ENCODE measurements around the gene KYAT1. TPM values are rescaled to one million over a fixed set of nuclear protein-coding genes. Genes with fewer than 3 reads are reported as not detected.

KYAT1 gene
- total and polyA plus RNA-seq, 2 of the 8 experiments (the other 6 are each of a cell fraction or from before 2014, with no cell fraction given): 30.4 to 42.2 TPM

- Histone ChIP-seq H2BK20ac (ENCODE audit: low read length) (no peak overlapping the region), H3K4ac (replicated peaks; ENCODE audit: insufficient read length, low read depth, low read length) (no peak overlapping the region), H2BK12ac (ENCODE audit: low read depth, low read length) (no peak overlapping the region), H3K9me3 (ENCODE audit: insufficient read depth in 2 of 2, low read depth in 1 of 2, low read length in 1 of 2) (peaks cover 8 to 12% of the 10 kb centered on the region in 2 experiments; a peak in 3 of 4 replicates), H3K9ac (replicated peaks in 1 of 4; ENCODE audit: extremely low read depth in 1 of 4, low read depth in 3 of 4, low read length in 3 of 4) (no peak overlapping the region), H3K18ac (ENCODE audit: extremely low read depth, low read length) (no peak overlapping the region), H2AFZ (ENCODE audit: low read length) (no peak overlapping the region), H3K23ac (ENCODE audit: insufficient read length) (no peak overlapping the region), H2BK5ac (ENCODE audit: low read depth, low read length) (no peak overlapping the region), H3K79me2 (ENCODE audit: control insufficient read depth in 1 of 2, insufficient read depth in 2 of 2, low read length in 2 of 2) (peaks cover 0 to 5% of the 10 kb centered on the region in 2 experiments; a peak in 1 of 4 replicates), H3K27me3 (replicated peaks in 1 of 4; ENCODE audit: control insufficient read depth in 3 of 4, extremely low read depth in 1 of 4, insufficient read depth in 3 of 4, low read length in 3 of 4) (no peaks in the 10 kb centered on the region), H3K36me3 (ENCODE audit: control insufficient read depth in 2 of 4, insufficient read depth in 4 of 4, low read length in 3 of 4) (peaks cover 0 to 3% (median 2%) of the 10 kb centered on the region in 4 experiments; a peak in 1 of 8 replicates), H3K4me1 (replicated peaks in 1 of 4; ENCODE audit: control insufficient read depth in 3 of 4, insufficient read depth in 4 of 4, low read length in 3 of 4) (no peaks in the 10 kb centered on the region), H2BK120ac (replicated peaks; ENCODE audit: low read depth, low read length) (no peak overlapping the region), H4K8ac (ENCODE audit: extremely low read depth, insufficient read depth, low read length) (peak overlapping the region; percentile 11; the same call in 1 of the 2 replicates), H3K4me3 (ENCODE audit: extremely low read depth in 1 of 4, insufficient read depth in 2 of 4, low read depth in 3 of 4, low read length in 4 of 4) (no peak overlapping the region), H3K56ac (replicated peaks; ENCODE audit: insufficient read length, low read depth, low read length) (no peak overlapping the region), H3K79me1 (ENCODE audit: low read depth, low read length) (0 out of 2 replicates have a peak, but pooled peaks cover 2% of the 10 kb centered on the region), H4K5ac (ENCODE audit: insufficient read length, low read depth, low read length) (no peak overlapping the region), H2AK5ac (ENCODE audit: low read depth, low read length) (no peak overlapping the region), H4K20me1 (replicated peaks in 1 of 2; ENCODE audit: control insufficient read depth in 1 of 2, insufficient read depth in 2 of 2, low read length in 2 of 2) (peaks cover 0 to 10% of the 10 kb centered on the region in 2 experiments), H2BK15ac (ENCODE audit: low read length) (no peak overlapping the region), H4K91ac (replicated peaks; ENCODE audit: insufficient read length, low read length) (no peak overlapping the region), H3K14ac (ENCODE audit: insufficient read length) (no peak overlapping the region), H3K4me2 (ENCODE audit: insufficient read depth in 1 of 2, low read depth in 2 of 2, low read length in 2 of 2) (no peak overlapping the region), H3K27ac (ENCODE audit: low read depth, low read length) (no peak overlapping the region), H3K23me2 (ENCODE audit: low read depth, low read length) (no peaks in the 10 kb centered on the region)
- POLR2A ChIA-PET (ENCODE audit: partially characterized antibody): no interaction called here
- WGBS, 2 experiments (ENCODE audit: extremely low coverage in 1 of 2, insufficient coverage in 1 of 2, insufficient read length in 1 of 2, insufficient replicate concordance in 2 of 2, low coverage in 1 of 2, low lambda C conversion rate in 2 of 2, missing lambda C conversion rate in 1 of 2): 90% methylated on average over 3 of the region's 3 CpGs; no CpG with 5 or more reads in 1 of the 2 experiments
- CTCF ChIA-PET (ENCODE audit: partially characterized antibody): interaction anchor here (0.7 to 1.4 kb wide), 3 partner anchors 13 to 79 kb away, joined by 3 to 5 read pairs (median 3); no protein-coding TSS in a partner anchor
- no peak for FAIRE-seq
- DNase-seq (ENCODE audit: low read depth in 1 of 2, low spot score in 2 of 2): no peak
Observed at GRCh38 chr9:128846680-128847030, 35.1 kb downstream of the KYAT1 start.

Measured in H1 (cell line).